B cell (primary cell): ENCODE measurements around the gene CTNNA2.

Experiments
- EZH2 ChIP-seq: IDR thresholded peaks from 2 replicates; pipeline ENCODE4 v1.6.1; 2012; ENCODE audit warnings: borderline replicate concordance, low read depth, mild to moderate bottlenecking, moderate library complexity, low read length; ENCODE audit not compliant: insufficient read depth, poor library complexity, severe bottlenecking
- TF ChIP-seq, protein P1 (sequence below): fragments of 200-600 bp; IDR thresholded peaks from one replicate; pipeline ENCODE4 v1.8.0; 2022; ENCODE audit warnings: antibody characterized with exemption, mild to moderate bottlenecking

GRCh38 chr2:79554899-79555298, 42.0 kb downstream of the CTNNA2 start:
- no peak for TF ChIP-seq EZH2
- TF ChIP-seq, protein P1, sequence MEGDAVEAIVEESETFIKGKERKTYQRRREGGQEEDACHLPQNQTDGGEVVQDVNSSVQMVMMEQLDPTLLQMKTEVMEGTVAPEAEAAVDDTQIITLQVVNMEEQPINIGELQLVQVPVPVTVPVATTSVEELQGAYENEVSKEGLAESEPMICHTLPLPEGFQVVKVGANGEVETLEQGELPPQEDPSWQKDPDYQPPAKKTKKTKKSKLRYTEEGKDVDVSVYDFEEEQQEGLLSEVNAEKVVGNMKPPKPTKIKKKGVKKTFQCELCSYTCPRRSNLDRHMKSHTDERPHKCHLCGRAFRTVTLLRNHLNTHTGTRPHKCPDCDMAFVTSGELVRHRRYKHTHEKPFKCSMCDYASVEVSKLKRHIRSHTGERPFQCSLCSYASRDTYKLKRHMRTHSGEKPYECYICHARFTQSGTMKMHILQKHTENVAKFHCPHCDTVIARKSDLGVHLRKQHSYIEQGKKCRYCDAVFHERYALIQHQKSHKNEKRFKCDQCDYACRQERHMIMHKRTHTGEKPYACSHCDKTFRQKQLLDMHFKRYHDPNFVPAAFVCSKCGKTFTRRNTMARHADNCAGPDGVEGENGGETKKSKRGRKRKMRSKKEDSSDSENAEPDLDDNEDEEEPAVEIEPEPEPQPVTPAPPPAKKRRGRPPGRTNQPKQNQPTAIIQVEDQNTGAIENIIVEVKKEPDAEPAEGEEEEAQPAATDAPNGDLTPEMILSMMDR, result no peak
